ENCODE measurements around the gene PKD1L1. TPM values are rescaled to one million over a fixed set of nuclear protein-coding genes. Genes with fewer than 3 reads are reported as not detected.

Gene PKD1L1
- total RNA-seq, 1 experiment from 2014 or later = 0.07 TPM

- Mint-ChIP-seq H3K4me3 (no peak overlapping the region), H3K27ac (no peak overlapping the region), H3K27me3 (ENCODE audit: low read depth) (no peaks in the 10 kb centered on the region), H3K36me3 (no peaks in the 10 kb centered on the region), H3K9me3 (no peaks in the 10 kb centered on the region), H3K4me1 (peaks cover 16% of the 10 kb centered on the region)
- CTCF ChIA-PET = interaction anchor here (0.5 to 1.9 kb wide), 33 partner anchors 8 to 553 kb away, joined by 3 to 25 read pairs (median 4); no protein-coding TSS in a partner anchor
- DNase-seq (ENCODE audit: low spot score) (peak; percentile 64), ATAC-seq (peak; percentile 63)
- TF ChIP-seq CREM (CRISPR knock-in tag; IDR thresholded peaks at IDR 0.05) (0 out of 2 replicates have a peak, but pooled peaks have one; percentile 25), ZSCAN18 (CRISPR knock-in tag; IDR thresholded peaks at IDR 0.05) (no peak), GABPB1 (CRISPR knock-in tag; IDR thresholded peaks at IDR 0.05) (no peak), CTCF (IDR thresholded peaks at IDR 0.05) (peak; percentile 69)
- POLR2A ChIA-PET = no interaction called here
Measured at GRCh38 chr7:47818796-47819606, 129.3 kb downstream of the PKD1L1 start.

GRCh38 chr7:47817917-47818316, 130.3 kb downstream of the PKD1L1 start:
- no peaks in the 10 kb centered on the region for H3K36me3 Mint-ChIP-seq
- H3K4me3 Mint-ChIP-seq = no peak overlapping the region
- ATAC-seq = no peak
- TF ChIP-seq USF2 (CRISPR knock-in tag; IDR thresholded peaks at IDR 0.05) (no peak), MLX (CRISPR knock-in tag; IDR thresholded peaks at IDR 0.05) (no peak), ZBTB43 (CRISPR knock-in tag; IDR thresholded peaks at IDR 0.05) (no peak), ETV6 (CRISPR knock-in tag; IDR thresholded peaks at IDR 0.05) (no peak), ZNF512 (CRISPR knock-in tag; IDR thresholded peaks at IDR 0.05; ENCODE audit: borderline replicate concordance) (no peak), GABPB1 (CRISPR knock-in tag; IDR thresholded peaks at IDR 0.05) (no peak), NFE2L1 (CRISPR knock-in tag; IDR thresholded peaks at IDR 0.05) (no peak), JUN (CRISPR knock-in tag; IDR thresholded peaks at IDR 0.05) (no peak), ZNF317 (CRISPR knock-in tag; IDR thresholded peaks at IDR 0.05; ENCODE audit: borderline replicate concordance, low read depth) (no peak), MAX (CRISPR knock-in tag; IDR thresholded peaks at IDR 0.05) (no peak)
- peaks cover 16% of the 10 kb centered on the region for H3K4me1 Mint-ChIP-seq
- H3K27me3 Mint-ChIP-seq (ENCODE audit: low read depth) = no peaks in the 10 kb centered on the region
- no peak overlapping the region for H3K27ac Mint-ChIP-seq
- H3K9me3 Mint-ChIP-seq = no peaks in the 10 kb centered on the region
- CTCF ChIA-PET = interaction anchor here (1.0 to 1.9 kb wide), 2 partner anchors 9 to 382 kb away, joined by 3 to 20 read pairs; no protein-coding TSS in a partner anchor
- DNase-seq (ENCODE audit: low spot score) = no peak
- POLR2A ChIA-PET = no interaction called here
